SU-DHL-6 (cell line): ENCODE results near the gene STARD9.

ENCODE experiments used
- CTCF ChIP-seq: fragments of 200-600 bp; sonication (generic); IDR thresholded peaks from one replicate; pipeline ENCODE4 v1.5.1; 2017; ENCODE audit warnings: antibody characterized with exemption, mild to moderate bottlenecking, low read length, moderate library complexity; ENCODE audit not compliant: insufficient read depth, poor library complexity, severe bottlenecking
- EZH2phosphoT487 ChIP-seq: fragments of 200-600 bp; sonication (generic), shearing (Covaris generic); conservative IDR thresholded peaks from 2 replicates; pipeline ENCODE4 v1.6.1; 2018; ENCODE audit warnings: mild to moderate bottlenecking, antibody characterized with exemption, low read length, moderate library complexity, mixed read lengths

GRCh38 chr15:42735382-42736165 is 160.2 kb downstream of the STARD9 start:
- no peak for TF ChIP-seq CTCF
- no peak for TF ChIP-seq EZH2phosphoT487
